HepG2 (cell line): ENCODE measurements around the gene SLC13A1. TPM values are rescaled to one million over a fixed set of nuclear protein-coding genes. Genes with fewer than 3 reads are reported as not detected.

Experiments
- ATAC-seq: fragments of 200-7000 bp; cut with Tn5 transposase; 3 replicates; pipeline ENCODE4 v1.9.1; 2020; ENCODE audit warnings: mild to moderate bottlenecking, moderate library complexity
- BruUV-seq: library from RNA; stranded (reverse); fragments of 400-500 nt; replicated peaks from 2 replicates; lab custom pipeline; 2021; lab: Mats Ljungman, UMichigan
- CTCF ChIA-PET: fragments of 300-600 bp; formaldehyde crosslinking; extraction: SDS; loops from one replicate; lab custom pipeline; 2021; ENCODE audit warnings: low total read pairs, inconsistent platforms, low intra/inter-chr PET ratio; lab: Yijun Ruan, JAX
- POLR2A ChIA-PET: fragments of 350-600 bp; sonication (Branson Sonifier 250); formaldehyde crosslinking; loops from one replicate; lab custom pipeline; 2020; ENCODE audit warnings: antibody characterized with exemption, inconsistent platforms; lab: Yijun Ruan, JAX
- DNase-seq: peaks from one replicate; pipeline ENCODE4 v3.0.0-alpha.2; 2015; ENCODE audit warnings: low spot score
- FAIRE-seq: peaks from 3 replicates; lab custom pipeline; 2011; peaks lifted over from hg19 to GRCh38; lab: Jason Lieb, UNC
- H2AFZ ChIP-seq: one replicate; pipeline ENCODE4 v1.6.1; 2011; ENCODE audit warnings: low read length, inconsistent platforms
- H3K27ac ChIP-seq: fragments of 300-600 bp; 3 replicates; pipeline ENCODE4 v1.8.0; 2011; ENCODE audit warnings: mixed run types, mild to moderate bottlenecking, mixed read lengths, low read length, inconsistent platforms; ENCODE audit not compliant: insufficient read depth; ENCODE audit errors: extremely low read length
- H3K27me3 ChIP-seq, 2 experiments: fragments of 200-600 bp in 1 of 2; 2 replicates in 1 of 2; 3 replicates in 1 of 2; pipeline versions ENCODE4 v1.6.0 to v1.8.0; 2011; ENCODE audit warnings: low read length in 2 of 2, mild to moderate bottlenecking in 2 of 2, moderate library complexity in 2 of 2, inconsistent platforms in 1 of 2; ENCODE audit not compliant: insufficient read depth in 2 of 2, control insufficient read depth in 1 of 2
- H3K36me3 ChIP-seq, 2 experiments: fragments of 200-600 bp in 1 of 2; replicated peaks in 1 of 2; 2 replicates in 1 of 2; 3 replicates in 1 of 2; pipeline versions ENCODE4 v1.5.1 to v1.8.0; 2011; ENCODE audit warnings: low read length in 2 of 2, inconsistent platforms in 1 of 2; ENCODE audit not compliant: insufficient read depth in 2 of 2, control insufficient read depth in 1 of 2
- H3K4me1 ChIP-seq: 2 replicates; pipeline ENCODE4 v1.5.1; 2012; ENCODE audit warnings: low read length, inconsistent platforms; ENCODE audit not compliant: insufficient read depth
- H3K4me2 ChIP-seq: 2 replicates; pipeline ENCODE4 v1.6.0; 2011; ENCODE audit warnings: low read depth, low read length, inconsistent platforms
- H3K4me3 ChIP-seq, 3 experiments: fragments of 200-600 bp in 1 of 3; sonication (generic), shearing (Covaris generic) in 1 of 3; replicated peaks in 1 of 3; 2 replicates each; pipeline ENCODE4 v1.5.1; 2011 to 2016; ENCODE audit warnings: low read length in 3 of 3, inconsistent platforms in 2 of 3, low read depth in 2 of 3, mild to moderate bottlenecking in 2 of 3, control low read depth in 1 of 3, mixed read lengths in 1 of 3; ENCODE audit not compliant: insufficient read depth in 1 of 3
- H3K79me2 ChIP-seq: one replicate; pipeline ENCODE4 v1.6.1; 2011; ENCODE audit warnings: low read length, inconsistent platforms; ENCODE audit not compliant: insufficient read depth
- H3K9ac ChIP-seq: 2 replicates; pipeline ENCODE4 v1.6.0; 2011; ENCODE audit warnings: mild to moderate bottlenecking, low read depth, low read length, inconsistent platforms; ENCODE audit not compliant: insufficient read depth
- H3K9me3 ChIP-seq: 2 replicates; pipeline ENCODE4 v1.5.1; 2012; ENCODE audit warnings: mild to moderate bottlenecking, low read length
- H4K20me1 ChIP-seq: 2 replicates; pipeline ENCODE4 v1.6.0; 2011; ENCODE audit warnings: inconsistent platforms, mild to moderate bottlenecking, low read length, moderate library complexity; ENCODE audit not compliant: insufficient read depth
- CBFB ChIP-seq: sonication (generic); formaldehyde crosslinking; IDR thresholded peaks from 2 replicates; pipeline ENCODE4 v1.4.0; 2020; ENCODE audit warnings: missing genetic modification reagents
- CHD4 ChIP-seq: fragments of 200-600 bp; sonication (generic); IDR thresholded peaks from 2 replicates; pipeline ENCODE4 v1.7.0; 2017; ENCODE audit warnings: mild to moderate bottlenecking, low read length, borderline replicate concordance
- E2F1 ChIP-seq: sonication (generic); formaldehyde crosslinking; IDR thresholded peaks from 2 replicates; pipeline ENCODE4 v1.5.0; 2020; ENCODE audit warnings: missing genetic modification reagents
- HMG20B ChIP-seq: conservative IDR thresholded peaks from 2 replicates; pipeline ENCODE4 v1.6.1; 2016; ENCODE audit warnings: missing genetic modification reagents, missing compliant biosample characterization
- NCOA2 ChIP-seq: sonication (generic); formaldehyde crosslinking; IDR thresholded peaks from 2 replicates; pipeline ENCODE4 v1.8.0; 2022; ENCODE audit warnings: inconsistent platforms
- NR0B2 ChIP-seq: sonication (generic); formaldehyde crosslinking; IDR thresholded peaks from 2 replicates; pipeline ENCODE4 v1.4.0; 2020; ENCODE audit warnings: mild to moderate bottlenecking, missing genetic modification reagents
- NR3C1 ChIP-seq: sonication (generic); formaldehyde crosslinking; IDR thresholded peaks from 2 replicates; pipeline ENCODE4 v1.4.0; 2020; ENCODE audit warnings: missing genetic modification reagents
- ZNF207 ChIP-seq: fragments of 450-650 bp; IDR thresholded peaks from 2 replicates; pipeline ENCODE4 v1.6.1; 2016; ENCODE audit warnings: antibody characterized with exemption, borderline replicate concordance
- ZNF382 ChIP-seq: sonication (generic); formaldehyde crosslinking; IDR thresholded peaks from 2 replicates; pipeline ENCODE4 v1.5.0; 2020; ENCODE audit warnings: missing genetic modification reagents, mild to moderate bottlenecking, borderline replicate concordance
- ZNF609 ChIP-seq: sonication (generic); formaldehyde crosslinking; IDR thresholded peaks from 2 replicates; pipeline ENCODE4 v1.4.0; 2020; ENCODE audit warnings: mild to moderate bottlenecking, missing genetic modification reagents, borderline replicate concordance
- ZNF749 ChIP-seq: sonication (generic); formaldehyde crosslinking; IDR thresholded peaks from 2 replicates; pipeline ENCODE4 v1.8.0; 2022; ENCODE audit warnings: mild to moderate bottlenecking, missing genetic modification reagents, moderate library complexity, borderline replicate concordance
- WGBS: methylation state at CpG from one replicate; pipeline ENCODE4 v1.1.6; 2017; ENCODE audit warnings: low lambda C conversion rate; 5-methylcytosine and 5-hydroxymethylcytosine counted together
- in situ Hi-C: cut with HindIII; loops from 2 replicates; pipeline ENCODE4 v1.10.0; 2017; ENCODE audit warnings: low pct_unique_long_range_greater_than_20kb; ENCODE audit not compliant: extremely low pct_ligation_motif_present
- intact Hi-C: fragments of 100-400 bp; cut with micrococcal nuclease; formaldehyde crosslinking; loops from one replicate; pipeline ENCODE4 v1.10.0; 2022; ENCODE audit not compliant: unreplicated experiment
- polyA plus RNA-seq, 8 experiments: library from polyadenylated mRNA; depleted of rRNA in 3 of 8; stranded (reverse) in 7 of 8; unstranded in 1 of 8; fragments of >200 nt; fragmentation: Illumina TruSeq in 4 of 8; extraction: Trizol in 4 of 8; gene quantifications; 2 replicates each; pipeline versions ENCODE4 v1.2.1 to v1.2.3, GENCODE V29; 2011 to 2016; ENCODE audit warnings: low read depth in 4 of 8, missing spikeins in 1 of 8, mixed read lengths in 1 of 8; ENCODE audit not compliant: insufficient read depth in 1 of 8
- total RNA-seq, 5 experiments: library from RNA; depleted of rRNA; stranded (reverse); fragments of >200 nt; fragmentation: Illumina TruSeq; extraction: Trizol; gene quantifications; 2 replicates each; pipeline ENCODE4 v1.2.3, GENCODE V29; 2016; ENCODE audit warnings: low read depth in 1 of 5
- TF ChIP-seq, protein P1 (sequence below): IDR thresholded peaks from 2 replicates; pipeline ENCODE4 v1.6.1; 2016; ENCODE audit warnings: missing genetic modification reagents, missing compliant biosample characterization

The SLC13A1 gene
- total and polyA plus RNA-seq, 2 of the 13 experiments (the other 11 are each of a cell fraction or from before 2014, with no cell fraction given) = not detected

- 4% methylated on average over 1 of the region's 1 CpG for WGBS
- intact Hi-C loops (no loop called here), in situ Hi-C loops (no loop called here)
- Histone ChIP-seq H4K20me1 (no peaks in the 10 kb centered on the region), H3K27me3 (no peaks in the 10 kb centered on the region; a peak in 1 of 5 replicates), H3K9ac (no peak overlapping the region), H3K9me3 (no peaks in the 10 kb centered on the region), H3K4me3 (no peak overlapping the region), H3K36me3 (no peaks in the 10 kb centered on the region), H3K27ac (no peak overlapping the region), H3K4me1 (no peaks in the 10 kb centered on the region), H2AFZ (no peak overlapping the region), H3K79me2 (no peaks in the 10 kb centered on the region), H3K4me2 (no peak overlapping the region)
- no peak for TF ChIP-seq ZNF382 (CRISPR knock-in tag)
- no peak for TF ChIP-seq NCOA2 (CRISPR knock-in tag)
- TF ChIP-seq CHD4 = no peak
- TF ChIP-seq ZNF749 = no peak
- CTCF ChIA-PET = no interaction called here
- BruUV-seq = no TSS peak
- FAIRE-seq = no peak
- POLR2A ChIA-PET = no interaction called here
- DNase-seq = no peak
- no peak for ATAC-seq
Observed at GRCh38 chr7:123131140-123131539, 68.6 kb downstream of the SLC13A1 start.

DNA sequence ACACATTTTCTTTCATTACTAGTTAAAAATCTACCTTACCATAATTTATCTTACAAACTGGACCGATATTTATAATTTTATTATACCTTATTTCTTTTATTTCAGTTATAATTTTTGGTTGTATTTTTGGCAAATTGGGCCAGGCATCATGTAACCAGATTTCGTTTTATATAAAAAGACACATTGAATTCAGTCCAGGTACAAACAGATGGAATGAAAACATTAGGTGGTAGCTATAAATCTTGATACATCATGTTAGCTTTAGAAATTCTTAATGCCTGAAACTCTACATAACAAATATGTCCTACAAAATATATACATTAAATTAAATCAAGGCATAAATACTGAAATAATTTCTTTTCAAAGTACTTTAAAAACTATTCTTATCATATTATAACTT, 73.1 kb downstream of the SLC13A1 start:
- Histone ChIP-seq H3K79me2 (no peaks in the 10 kb centered on the region), H3K4me3 (no peak overlapping the region), H3K27ac (no peak overlapping the region), H3K4me2 (no peak overlapping the region), H3K36me3 (no peaks in the 10 kb centered on the region), H3K9ac (no peak overlapping the region), H3K4me1 (no peaks in the 10 kb centered on the region), H3K27me3 (no peaks in the 10 kb centered on the region; a peak in 1 of 5 replicates), H4K20me1 (no peaks in the 10 kb centered on the region), H3K9me3 (no peaks in the 10 kb centered on the region), H2AFZ (no peak overlapping the region)
- no peak for FAIRE-seq
- intact Hi-C loops (no loop called here), in situ Hi-C loops (no loop called here)
- ChIA-PET POLR2A (no interaction called here), CTCF (no interaction called here)
- no peak for DNase-seq
- no peak for ATAC-seq
- no TSS peak for BruUV-seq
- 2% methylated on average over 2 of the region's 2 CpGs for WGBS
- TF ChIP-seq HMG20B (CRISPR knock-in tag) = no peak
- no peak for TF ChIP-seq NR0B2 (CRISPR knock-in tag)
- TF ChIP-seq, protein P1, sequence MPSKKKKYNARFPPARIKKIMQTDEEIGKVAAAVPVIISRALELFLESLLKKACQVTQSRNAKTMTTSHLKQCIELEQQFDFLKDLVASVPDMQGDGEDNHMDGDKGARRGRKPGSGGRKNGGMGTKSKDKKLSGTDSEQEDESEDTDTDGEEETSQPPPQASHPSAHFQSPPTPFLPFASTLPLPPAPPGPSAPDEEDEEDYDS (CRISPR knock-in tag) = no peak
- no peak for TF ChIP-seq ZNF609 (CRISPR knock-in tag)
- TF ChIP-seq NR3C1 (CRISPR knock-in tag) = no peak
- TF ChIP-seq E2F1 (CRISPR knock-in tag) = no peak
- no peak for TF ChIP-seq ZNF207
- no peak for TF ChIP-seq CBFB (CRISPR knock-in tag)
